Measurements from ENCODE around the gene PLXNA2.

DNA sequence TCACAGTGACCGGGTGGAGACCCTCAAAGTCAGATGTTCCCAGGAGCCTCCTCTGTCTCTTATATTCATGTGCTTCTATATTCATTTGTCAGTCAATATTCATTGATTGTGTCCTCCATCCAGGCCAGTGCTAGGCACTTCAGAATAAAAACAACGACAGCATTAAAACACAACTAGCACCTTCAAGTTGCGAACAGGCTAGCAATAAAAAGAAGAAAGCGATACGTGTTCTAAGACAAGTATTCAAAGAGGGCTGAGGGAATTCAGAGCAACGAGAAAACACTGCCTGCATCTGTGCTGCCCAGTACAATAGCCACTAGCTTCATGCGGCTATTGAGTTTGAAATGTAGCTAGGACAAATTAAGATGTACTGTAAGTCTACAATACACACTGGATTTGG is 138.0 kb downstream of the PLXNA2 start:
- TF ChIP-seq EP300 (IDR thresholded peaks at IDR 0.05), result no peak
- no peak for TF ChIP-seq POLR2A (IDR thresholded peaks at IDR 0.05)
- TF ChIP-seq, protein P1, sequence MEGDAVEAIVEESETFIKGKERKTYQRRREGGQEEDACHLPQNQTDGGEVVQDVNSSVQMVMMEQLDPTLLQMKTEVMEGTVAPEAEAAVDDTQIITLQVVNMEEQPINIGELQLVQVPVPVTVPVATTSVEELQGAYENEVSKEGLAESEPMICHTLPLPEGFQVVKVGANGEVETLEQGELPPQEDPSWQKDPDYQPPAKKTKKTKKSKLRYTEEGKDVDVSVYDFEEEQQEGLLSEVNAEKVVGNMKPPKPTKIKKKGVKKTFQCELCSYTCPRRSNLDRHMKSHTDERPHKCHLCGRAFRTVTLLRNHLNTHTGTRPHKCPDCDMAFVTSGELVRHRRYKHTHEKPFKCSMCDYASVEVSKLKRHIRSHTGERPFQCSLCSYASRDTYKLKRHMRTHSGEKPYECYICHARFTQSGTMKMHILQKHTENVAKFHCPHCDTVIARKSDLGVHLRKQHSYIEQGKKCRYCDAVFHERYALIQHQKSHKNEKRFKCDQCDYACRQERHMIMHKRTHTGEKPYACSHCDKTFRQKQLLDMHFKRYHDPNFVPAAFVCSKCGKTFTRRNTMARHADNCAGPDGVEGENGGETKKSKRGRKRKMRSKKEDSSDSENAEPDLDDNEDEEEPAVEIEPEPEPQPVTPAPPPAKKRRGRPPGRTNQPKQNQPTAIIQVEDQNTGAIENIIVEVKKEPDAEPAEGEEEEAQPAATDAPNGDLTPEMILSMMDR (IDR thresholded peaks at IDR 0.05), result no peak
